Measurements from ENCODE around the gene CPNE5. TPM values are rescaled to one million over a fixed set of nuclear protein-coding genes. Genes with fewer than 3 reads are reported as not detected.

Gene CPNE5
- total and polyA plus RNA-seq, 2 experiments from 2014 or later = 0.30 to 1.2 TPM

DNA sequence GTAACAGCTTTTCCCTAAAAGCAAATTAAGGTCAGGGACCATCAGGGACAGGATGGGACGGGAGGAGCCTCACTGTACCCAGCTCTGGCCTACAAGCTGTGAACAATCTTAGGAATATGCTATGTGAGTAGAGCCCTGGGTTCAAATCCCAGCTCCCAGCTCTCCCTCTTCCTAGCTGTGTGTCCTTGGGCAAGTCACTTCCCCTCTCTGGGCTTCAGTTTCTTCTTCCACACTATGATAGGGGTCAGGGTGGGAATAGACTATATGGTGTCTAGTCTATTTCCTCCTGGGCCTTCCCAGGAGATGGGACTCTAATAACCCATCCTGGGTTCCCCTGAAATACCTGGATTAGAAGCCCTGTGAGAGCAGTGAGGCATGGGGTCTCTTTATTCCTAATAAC is 41.6 kb downstream of the CPNE5 start:
- H4K20me1 ChIP-seq (ENCODE audit: insufficient read depth, poor library complexity, severe bottlenecking) = no peaks in the 10 kb centered on the region
- H3K4me1 ChIP-seq (ENCODE audit: insufficient read depth) = peaks cover 7% of the 10 kb centered on the region
- H2AFZ ChIP-seq = no peak overlapping the region
- WGBS (ENCODE audit: low lambda C conversion rate, missing lambda C conversion rate) = 85% methylated on average over 1 of the region's 1 CpG
- no peak for DNase-seq (ENCODE audit: low spot score)
- H3K4me3 ChIP-seq = no peak overlapping the region
- TF ChIP-seq EZH2phosphoT487 (IDR thresholded peaks at IDR 0.05; ENCODE audit: low read depth, severe bottlenecking, unreplicated experiment) = no peak
- no peak for TF ChIP-seq EZH2 (IDR thresholded peaks at IDR 0.05; ENCODE audit: borderline replicate concordance)
- TF ChIP-seq, protein P1, sequence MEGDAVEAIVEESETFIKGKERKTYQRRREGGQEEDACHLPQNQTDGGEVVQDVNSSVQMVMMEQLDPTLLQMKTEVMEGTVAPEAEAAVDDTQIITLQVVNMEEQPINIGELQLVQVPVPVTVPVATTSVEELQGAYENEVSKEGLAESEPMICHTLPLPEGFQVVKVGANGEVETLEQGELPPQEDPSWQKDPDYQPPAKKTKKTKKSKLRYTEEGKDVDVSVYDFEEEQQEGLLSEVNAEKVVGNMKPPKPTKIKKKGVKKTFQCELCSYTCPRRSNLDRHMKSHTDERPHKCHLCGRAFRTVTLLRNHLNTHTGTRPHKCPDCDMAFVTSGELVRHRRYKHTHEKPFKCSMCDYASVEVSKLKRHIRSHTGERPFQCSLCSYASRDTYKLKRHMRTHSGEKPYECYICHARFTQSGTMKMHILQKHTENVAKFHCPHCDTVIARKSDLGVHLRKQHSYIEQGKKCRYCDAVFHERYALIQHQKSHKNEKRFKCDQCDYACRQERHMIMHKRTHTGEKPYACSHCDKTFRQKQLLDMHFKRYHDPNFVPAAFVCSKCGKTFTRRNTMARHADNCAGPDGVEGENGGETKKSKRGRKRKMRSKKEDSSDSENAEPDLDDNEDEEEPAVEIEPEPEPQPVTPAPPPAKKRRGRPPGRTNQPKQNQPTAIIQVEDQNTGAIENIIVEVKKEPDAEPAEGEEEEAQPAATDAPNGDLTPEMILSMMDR (IDR thresholded peaks at IDR 0.05; ENCODE audit: poor library complexity) = no peak
- no peaks in the 10 kb centered on the region for H3K79me2 ChIP-seq
- no peaks in the 10 kb centered on the region for H3K36me3 ChIP-seq (replicated peaks; ENCODE audit: insufficient read depth, low read depth)
- H3K4me2 ChIP-seq = no peak overlapping the region
- no peak overlapping the region for H3K27ac ChIP-seq
- no peaks in the 10 kb centered on the region for H3K9me2 ChIP-seq (replicated peaks; ENCODE audit: insufficient read depth)
- no peaks in the 10 kb centered on the region for H3K9me3 ChIP-seq (ENCODE audit: low read depth)
- H3K27me3 ChIP-seq = no peaks in the 10 kb centered on the region

DNA sequence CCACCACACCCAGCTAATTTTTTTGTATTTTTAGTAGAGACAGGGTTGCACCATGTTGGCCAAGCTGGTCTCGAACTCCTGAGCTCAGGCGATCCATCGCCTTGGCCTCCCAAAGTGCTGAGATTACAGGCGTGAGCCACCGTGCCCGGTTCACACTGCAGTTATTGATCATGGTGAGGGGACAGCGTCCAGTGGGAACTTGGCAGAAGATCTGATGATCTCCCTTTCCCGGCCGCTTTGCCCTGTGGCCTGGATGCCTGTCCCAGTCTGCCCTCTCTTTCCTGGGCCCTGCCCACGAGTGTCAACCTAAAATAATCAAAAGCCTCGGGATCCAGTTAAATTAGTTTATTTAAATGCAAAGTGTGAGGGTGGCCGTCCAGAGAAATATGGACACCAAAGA is 42.2 kb downstream of the CPNE5 start:
- no peak for DNase-seq (ENCODE audit: low spot score)
- Histone ChIP-seq H3K9me3 (ENCODE audit: low read depth) (no peaks in the 10 kb centered on the region), H3K27me3 (no peaks in the 10 kb centered on the region), H3K4me3 (no peak overlapping the region), H3K79me2 (no peaks in the 10 kb centered on the region), H3K9me2 (replicated peaks; ENCODE audit: insufficient read depth) (no peaks in the 10 kb centered on the region), H4K20me1 (ENCODE audit: insufficient read depth, poor library complexity, severe bottlenecking) (no peaks in the 10 kb centered on the region), H3K4me1 (ENCODE audit: insufficient read depth) (peaks cover 7% of the 10 kb centered on the region), H3K36me3 (replicated peaks; ENCODE audit: insufficient read depth, low read depth) (no peaks in the 10 kb centered on the region), H2AFZ (no peak overlapping the region), H3K27ac (no peak overlapping the region), H3K4me2 (no peak overlapping the region)
- TF ChIP-seq EZH2phosphoT487 (IDR thresholded peaks at IDR 0.05; ENCODE audit: low read depth, severe bottlenecking, unreplicated experiment) (no peak), EZH2 (IDR thresholded peaks at IDR 0.05; ENCODE audit: borderline replicate concordance) (no peak)
- TF ChIP-seq, protein P1 (IDR thresholded peaks at IDR 0.05; ENCODE audit: poor library complexity) = no peak
- WGBS (ENCODE audit: low lambda C conversion rate, missing lambda C conversion rate) = 94% methylated on average over 12 of the region's 12 CpGs

- TF ChIP-seq EZH2phosphoT487 (IDR thresholded peaks at IDR 0.05; ENCODE audit: low read depth, severe bottlenecking, unreplicated experiment) (no peak), EZH2 (IDR thresholded peaks at IDR 0.05; ENCODE audit: borderline replicate concordance) (no peak)
- TF ChIP-seq, protein P1 (IDR thresholded peaks at IDR 0.05; ENCODE audit: poor library complexity) = no peak
- no peak overlapping the region for H3K4me2 ChIP-seq
- H3K79me2 ChIP-seq = no peaks in the 10 kb centered on the region
- H3K36me3 ChIP-seq (replicated peaks; ENCODE audit: insufficient read depth, low read depth) = no peaks in the 10 kb centered on the region
- H3K4me1 ChIP-seq (ENCODE audit: insufficient read depth) = peaks cover 4% of the 10 kb centered on the region
- H4K20me1 ChIP-seq (ENCODE audit: insufficient read depth, poor library complexity, severe bottlenecking) = no peaks in the 10 kb centered on the region
- 74% methylated on average over 5 of the region's 5 CpGs for WGBS (ENCODE audit: low lambda C conversion rate, missing lambda C conversion rate)
- no peak overlapping the region for H3K4me3 ChIP-seq
- no peaks in the 10 kb centered on the region for H3K9me2 ChIP-seq (replicated peaks; ENCODE audit: insufficient read depth)
- no peaks in the 10 kb centered on the region for H3K9me3 ChIP-seq (ENCODE audit: low read depth)
- DNase-seq (ENCODE audit: low spot score) = no peak
- H3K27me3 ChIP-seq = peaks cover 6% of the 10 kb centered on the region
- H2AFZ ChIP-seq = no peak overlapping the region
- no peak overlapping the region for H3K27ac ChIP-seq
Observed at GRCh38 chr6:36794713-36795065, 44.6 kb downstream of the CPNE5 start.
